OCI-LY1 (cell line): ENCODE results near the gene SLC6A18.

Source experiments
- H2AFZ ChIP-seq: fragments of 200-600 bp; sonication (generic), shearing (Covaris generic); 2 replicates; pipeline ENCODE4 v1.6.0; 2014; ENCODE audit warnings: antibody characterized with exemption, mild to moderate bottlenecking, low read length
- H3F3A ChIP-seq: fragments of 200-600 bp; sonication (generic), shearing (Covaris generic); 2 replicates; pipeline ENCODE4 v1.6.0; 2014; ENCODE audit warnings: mild to moderate bottlenecking, antibody characterized with exemption, low read length, moderate library complexity; ENCODE audit not compliant: insufficient read depth
- H3K27ac ChIP-seq: fragments of 200-600 bp; sonication (generic); 2 replicates; pipeline ENCODE4 v1.5.1; 2014; ENCODE audit warnings: low read length, mixed run types, mild to moderate bottlenecking, low read depth; ENCODE audit not compliant: poor library complexity, severe bottlenecking
- H3K27me3 ChIP-seq: fragments of 200-600 bp; sonication (generic); 2 replicates; pipeline ENCODE4 v1.6.0; 2014; ENCODE audit warnings: antibody characterized with exemption, mild to moderate bottlenecking, low read length, moderate library complexity; ENCODE audit not compliant: insufficient read depth
- H3K36me3 ChIP-seq: fragments of 200-600 bp; sonication (generic); 2 replicates; pipeline ENCODE4 v1.6.1; 2014; ENCODE audit warnings: mild to moderate bottlenecking, antibody characterized with exemption, low read length, moderate library complexity, mixed read lengths; ENCODE audit not compliant: insufficient read depth
- H3K4me1 ChIP-seq: fragments of 200-600 bp; sonication (generic); 2 replicates; pipeline ENCODE4 v1.5.1; 2014; ENCODE audit warnings: mild to moderate bottlenecking, low read length, moderate library complexity; ENCODE audit not compliant: insufficient read depth, severe bottlenecking
- H3K4me2 ChIP-seq: fragments of 200-600 bp; sonication (generic), shearing (Covaris generic); 2 replicates; pipeline ENCODE4 v1.6.1; 2014; ENCODE audit warnings: low read length
- H3K4me3 ChIP-seq: fragments of 200-600 bp; sonication (generic); 2 replicates; pipeline ENCODE4 v1.5.1; 2014; ENCODE audit warnings: low read length, low read depth, mild to moderate bottlenecking, mixed read lengths; ENCODE audit not compliant: poor library complexity, severe bottlenecking
- H3K79me2 ChIP-seq: fragments of 200-600 bp; shearing (Covaris generic); 2 replicates; pipeline ENCODE4 v1.6.1; 2016; ENCODE audit warnings: mixed run types, low read length, mixed read lengths; ENCODE audit not compliant: insufficient read depth
- H3K9ac ChIP-seq: fragments of 200-600 bp; sonication (generic), shearing (Covaris generic); 2 replicates; pipeline ENCODE4 v1.6.1; 2014; ENCODE audit warnings: mild to moderate bottlenecking, low read length, mixed read lengths
- H3K9me2 ChIP-seq: fragments of 200-600 bp; sonication (generic), shearing (Covaris generic); 2 replicates; pipeline ENCODE4 v1.6.1; 2014; ENCODE audit warnings: low read depth, mild to moderate bottlenecking, low read length, mixed read lengths
- H3K9me3 ChIP-seq: fragments of 200-600 bp; shearing (Covaris generic); 2 replicates; pipeline ENCODE4 v1.6.1; 2014; ENCODE audit warnings: low read length, mixed read lengths
- H4K20me1 ChIP-seq: fragments of 200-600 bp; sonication (generic), shearing (Covaris generic); 2 replicates; pipeline ENCODE4 v1.6.0; 2016; ENCODE audit warnings: mild to moderate bottlenecking, low read length; ENCODE audit not compliant: insufficient read depth
- EZH2 ChIP-seq: fragments of 200-600 bp; sonication (generic), shearing (Covaris generic); IDR thresholded peaks from 2 replicates; pipeline ENCODE4 v1.8.0; 2017; ENCODE audit warnings: borderline replicate concordance, mixed run types, mild to moderate bottlenecking, antibody characterized with exemption, low read length, moderate library complexity, mixed read lengths
- TF ChIP-seq, protein P1 (sequence below): fragments of 200-600 bp; sonication (generic), shearing (Covaris generic); IDR thresholded peaks from 2 replicates; pipeline ENCODE4 v1.5.1; 2017; ENCODE audit warnings: mild to moderate bottlenecking, antibody characterized with exemption, low read length, moderate library complexity, mixed read lengths

SLC6A18 gene

DNA sequence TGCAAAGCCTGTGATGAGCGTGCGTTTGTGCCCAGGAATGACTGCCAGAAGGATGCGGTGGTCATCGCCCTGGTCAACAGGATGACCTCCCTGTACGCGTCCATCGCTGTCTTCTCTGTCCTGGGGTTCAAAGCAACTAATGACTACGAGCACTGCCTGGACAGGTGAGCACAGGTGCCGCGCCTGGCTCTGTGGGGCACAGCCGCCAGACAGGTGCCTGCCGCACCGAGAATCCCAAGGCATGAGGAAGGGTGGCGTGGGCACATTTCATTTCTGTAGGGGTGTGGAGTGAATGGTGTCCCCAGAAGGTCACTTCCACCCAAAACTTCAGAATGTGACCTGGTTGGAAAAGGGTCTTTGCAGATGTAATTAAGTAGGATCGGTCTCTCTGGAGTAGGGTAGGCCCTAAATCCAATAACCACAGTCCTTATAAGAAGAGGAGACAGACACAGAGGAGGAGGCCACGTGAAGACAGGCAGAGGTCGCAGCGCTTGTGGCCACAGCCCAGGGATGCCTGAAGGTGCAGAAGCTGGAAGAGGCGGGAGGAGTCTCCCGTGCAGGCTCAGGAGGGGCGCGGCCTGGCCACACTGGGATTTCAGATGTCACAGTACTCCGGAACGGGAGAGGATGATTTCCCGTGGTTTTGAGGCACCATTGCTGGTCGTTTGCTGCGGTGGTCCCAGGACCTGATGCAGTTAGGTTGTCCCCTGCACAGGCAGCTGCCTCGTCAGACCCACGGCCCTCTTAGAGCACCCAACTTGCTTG, 15.5 kb downstream of the SLC6A18 start:
- no peaks in the 10 kb centered on the region for H3F3A ChIP-seq
- no peak overlapping the region for H3K4me3 ChIP-seq
- H3K27me3 ChIP-seq, result no peaks in the 10 kb centered on the region; the same call in 1 of the 2 replicates
- H2AFZ ChIP-seq, result no peak overlapping the region
- H3K27ac ChIP-seq, result no peak overlapping the region
- H3K9ac ChIP-seq, result no peak overlapping the region
- peaks cover 7% of the 10 kb centered on the region; the same call in 1 of the 2 replicates for H3K9me3 ChIP-seq
- H4K20me1 ChIP-seq, result no peaks in the 10 kb centered on the region
- H3K4me2 ChIP-seq, result no peak overlapping the region
- no peaks in the 10 kb centered on the region for H3K79me2 ChIP-seq
- no peaks in the 10 kb centered on the region for H3K9me2 ChIP-seq
- H3K36me3 ChIP-seq, result no peaks in the 10 kb centered on the region; the same call in 1 of the 2 replicates
- TF ChIP-seq EZH2, result no peak
- TF ChIP-seq, protein P1, sequence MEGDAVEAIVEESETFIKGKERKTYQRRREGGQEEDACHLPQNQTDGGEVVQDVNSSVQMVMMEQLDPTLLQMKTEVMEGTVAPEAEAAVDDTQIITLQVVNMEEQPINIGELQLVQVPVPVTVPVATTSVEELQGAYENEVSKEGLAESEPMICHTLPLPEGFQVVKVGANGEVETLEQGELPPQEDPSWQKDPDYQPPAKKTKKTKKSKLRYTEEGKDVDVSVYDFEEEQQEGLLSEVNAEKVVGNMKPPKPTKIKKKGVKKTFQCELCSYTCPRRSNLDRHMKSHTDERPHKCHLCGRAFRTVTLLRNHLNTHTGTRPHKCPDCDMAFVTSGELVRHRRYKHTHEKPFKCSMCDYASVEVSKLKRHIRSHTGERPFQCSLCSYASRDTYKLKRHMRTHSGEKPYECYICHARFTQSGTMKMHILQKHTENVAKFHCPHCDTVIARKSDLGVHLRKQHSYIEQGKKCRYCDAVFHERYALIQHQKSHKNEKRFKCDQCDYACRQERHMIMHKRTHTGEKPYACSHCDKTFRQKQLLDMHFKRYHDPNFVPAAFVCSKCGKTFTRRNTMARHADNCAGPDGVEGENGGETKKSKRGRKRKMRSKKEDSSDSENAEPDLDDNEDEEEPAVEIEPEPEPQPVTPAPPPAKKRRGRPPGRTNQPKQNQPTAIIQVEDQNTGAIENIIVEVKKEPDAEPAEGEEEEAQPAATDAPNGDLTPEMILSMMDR, result no peak
- no peaks in the 10 kb centered on the region for H3K4me1 ChIP-seq

DNA sequence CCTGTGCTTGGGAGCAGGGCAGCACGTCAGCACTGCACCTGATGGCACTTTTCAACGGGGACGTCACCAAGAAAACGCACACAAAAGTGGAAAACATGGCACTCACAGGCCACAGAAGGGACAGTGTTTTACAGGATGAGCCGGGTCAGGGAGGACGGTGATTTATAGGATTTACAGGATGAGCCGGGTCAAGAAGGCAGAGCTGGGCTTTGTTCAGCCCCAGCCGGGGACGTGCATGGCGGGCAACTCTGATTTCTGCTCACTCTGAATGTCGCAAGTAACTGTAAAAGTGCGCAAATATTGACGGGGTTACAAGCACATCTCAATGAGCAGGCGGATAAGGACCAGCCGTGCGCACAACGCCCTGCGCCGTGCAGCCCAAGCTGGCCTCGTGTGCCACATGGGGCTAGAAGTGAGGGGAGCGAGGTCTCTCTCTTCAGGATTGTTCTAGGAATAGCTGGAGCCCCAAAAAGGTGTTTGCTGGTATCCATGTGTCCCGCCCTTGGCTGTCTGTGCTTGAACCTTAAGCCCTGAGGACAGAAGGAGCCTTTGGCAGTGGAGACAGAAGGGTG, 16.4 kb downstream of the SLC6A18 start:
- no peak overlapping the region for H3K27ac ChIP-seq
- no peaks in the 10 kb centered on the region for H3K36me3 ChIP-seq
- H3K79me2 ChIP-seq, result no peaks in the 10 kb centered on the region
- H3K27me3 ChIP-seq, result no peaks in the 10 kb centered on the region
- no peak overlapping the region for H3K4me2 ChIP-seq
- H3K4me3 ChIP-seq, result no peak overlapping the region
- H3K9me2 ChIP-seq, result no peaks in the 10 kb centered on the region
- no peaks in the 10 kb centered on the region for H4K20me1 ChIP-seq
- no peak overlapping the region for H3K9ac ChIP-seq
- TF ChIP-seq, protein P1, result no peak
- H3F3A ChIP-seq, result no peaks in the 10 kb centered on the region
- no peaks in the 10 kb centered on the region for H3K4me1 ChIP-seq
- H2AFZ ChIP-seq, result no peak overlapping the region
- H3K9me3 ChIP-seq, result no peaks in the 10 kb centered on the region

DNA sequence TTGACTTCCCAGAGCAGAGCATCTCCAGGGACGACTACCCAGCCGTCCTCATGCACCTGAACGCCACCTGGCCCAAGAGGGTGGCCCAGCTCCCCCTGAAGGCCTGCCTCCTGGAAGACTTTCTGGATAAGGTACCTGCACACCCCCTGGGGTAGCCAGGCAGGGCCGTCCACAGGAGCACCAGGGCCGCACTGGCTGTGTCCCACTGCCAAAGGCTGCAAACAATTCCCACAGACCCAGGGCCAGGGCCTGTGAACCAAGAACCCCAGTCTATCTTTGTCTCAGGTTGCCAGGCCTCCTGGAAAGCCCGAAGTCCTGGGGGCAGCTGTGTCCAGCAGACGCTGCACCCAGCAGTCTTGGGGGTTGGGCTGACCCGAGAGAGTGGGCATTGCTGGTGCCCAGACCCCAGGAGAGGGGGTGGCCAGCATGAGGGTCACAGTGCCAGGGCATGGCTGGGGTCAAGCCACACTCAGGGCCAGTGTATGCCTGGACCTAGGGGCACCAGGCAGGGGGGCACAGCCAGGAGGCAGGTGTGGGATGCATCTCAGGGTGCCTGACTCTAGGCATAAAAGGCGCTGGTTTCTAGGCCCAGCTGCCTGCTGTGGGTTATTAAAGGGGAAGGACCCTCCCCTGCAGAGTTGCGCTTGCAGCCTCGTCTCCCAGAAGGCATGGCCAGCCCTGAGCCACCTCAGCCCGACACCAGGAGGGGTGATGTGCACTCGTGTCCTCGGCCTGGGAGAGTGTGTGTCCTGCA, 17.7 kb downstream of the SLC6A18 start:
- Histone ChIP-seq H3K9me3 (no peaks in the 10 kb centered on the region), H3K4me2 (no peak overlapping the region), H3K4me3 (no peak overlapping the region), H3K27ac (no peak overlapping the region), H3K4me1 (no peaks in the 10 kb centered on the region), H3F3A (no peaks in the 10 kb centered on the region), H3K9ac (no peak overlapping the region), H3K9me2 (no peaks in the 10 kb centered on the region), H3K36me3 (no peaks in the 10 kb centered on the region), H3K27me3 (no peaks in the 10 kb centered on the region), H2AFZ (no peak overlapping the region), H3K79me2 (no peaks in the 10 kb centered on the region), H4K20me1 (no peaks in the 10 kb centered on the region)
- TF ChIP-seq, protein P1, result no peak
- TF ChIP-seq EZH2, result no peak
